DOHH2 (cell line): ENCODE data around the gene KRTAP5-11.

ENCODE experiments used
- CTCF ChIP-seq: fragments of 200-600 bp; sonication (generic); IDR thresholded peaks from one replicate; pipeline ENCODE4 v1.5.1; 2014; ENCODE audit warnings: antibody characterized with exemption, mild to moderate bottlenecking, low read depth, low read length; ENCODE audit not compliant: poor library complexity, severe bottlenecking
- EZH2phosphoT487 ChIP-seq: fragments of 200-600 bp; sonication (generic); IDR thresholded peaks from 2 replicates; pipeline ENCODE4 v1.6.1; 2017; ENCODE audit warnings: borderline replicate concordance, mild to moderate bottlenecking, antibody characterized with exemption, low read length, moderate library complexity, mixed read lengths

- TF ChIP-seq CTCF = no peak
- no peak for TF ChIP-seq EZH2phosphoT487
Observed at GRCh38 chr11:71544525-71545214, 38.0 kb downstream of the KRTAP5-11 start.
